Esophagus squamous epithelium (tissue), 4 donors: ENCODE data around the gene BCL2.

ENCODE experiments used
- POLR2A ChIP-seq, 4 donors: fragments of 450-650 bp; IDR thresholded peaks; one replicate each; pipeline ENCODE4 v1.6.1; 2017; ENCODE audit warnings: antibody characterized with exemption in 4 of 4, mild to moderate bottlenecking in 4 of 4, moderate library complexity in 3 of 4
- TF ChIP-seq, protein P1 (sequence below), 6 experiments: fragments of 450-650 bp in 4 of 6; fragments of 200-600 bp in 2 of 6; sonication (generic) in 2 of 6; IDR thresholded peaks; one replicate each; pipeline ENCODE4 v1.5.1; 2016 to 2019; ENCODE audit warnings: antibody characterized with exemption in 6 of 6, mild to moderate bottlenecking in 4 of 6, moderate library complexity in 4 of 6

DNA sequence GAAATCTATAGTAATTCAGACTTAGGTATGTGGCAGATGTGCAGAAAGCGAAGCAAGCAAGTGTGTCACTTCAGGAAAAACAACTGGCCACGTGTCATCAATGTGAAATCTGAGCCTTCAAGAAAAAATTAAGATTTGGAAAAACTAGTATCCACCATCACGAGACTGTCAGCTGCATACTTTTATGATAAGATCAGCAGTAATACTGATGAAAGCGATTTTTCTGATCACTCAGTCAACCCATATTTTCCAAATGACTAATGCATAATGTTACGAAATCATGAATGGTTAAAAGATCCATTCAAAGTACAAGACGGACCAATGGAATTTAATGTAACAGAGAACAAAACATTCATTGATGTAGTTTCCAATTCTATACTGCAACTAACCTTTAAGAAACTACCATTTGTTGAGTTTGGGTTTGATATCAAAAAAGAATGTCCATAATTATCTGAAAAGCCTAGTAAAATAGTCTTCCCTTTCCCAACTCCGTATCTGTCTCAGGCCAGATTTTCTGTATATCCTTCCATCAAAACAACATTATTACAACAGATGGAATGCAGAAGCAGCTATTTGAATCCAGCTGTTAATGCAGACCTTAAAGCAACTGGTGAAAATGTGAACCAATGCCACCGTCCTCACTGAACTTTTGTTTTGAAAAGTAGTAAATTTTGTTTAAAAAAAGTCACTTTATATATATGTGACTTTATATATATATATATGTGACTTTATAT, 17.0 kb upstream of the BCL2 start:
- TF ChIP-seq, protein P1, sequence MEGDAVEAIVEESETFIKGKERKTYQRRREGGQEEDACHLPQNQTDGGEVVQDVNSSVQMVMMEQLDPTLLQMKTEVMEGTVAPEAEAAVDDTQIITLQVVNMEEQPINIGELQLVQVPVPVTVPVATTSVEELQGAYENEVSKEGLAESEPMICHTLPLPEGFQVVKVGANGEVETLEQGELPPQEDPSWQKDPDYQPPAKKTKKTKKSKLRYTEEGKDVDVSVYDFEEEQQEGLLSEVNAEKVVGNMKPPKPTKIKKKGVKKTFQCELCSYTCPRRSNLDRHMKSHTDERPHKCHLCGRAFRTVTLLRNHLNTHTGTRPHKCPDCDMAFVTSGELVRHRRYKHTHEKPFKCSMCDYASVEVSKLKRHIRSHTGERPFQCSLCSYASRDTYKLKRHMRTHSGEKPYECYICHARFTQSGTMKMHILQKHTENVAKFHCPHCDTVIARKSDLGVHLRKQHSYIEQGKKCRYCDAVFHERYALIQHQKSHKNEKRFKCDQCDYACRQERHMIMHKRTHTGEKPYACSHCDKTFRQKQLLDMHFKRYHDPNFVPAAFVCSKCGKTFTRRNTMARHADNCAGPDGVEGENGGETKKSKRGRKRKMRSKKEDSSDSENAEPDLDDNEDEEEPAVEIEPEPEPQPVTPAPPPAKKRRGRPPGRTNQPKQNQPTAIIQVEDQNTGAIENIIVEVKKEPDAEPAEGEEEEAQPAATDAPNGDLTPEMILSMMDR (IDR thresholded peaks at IDR 0.05) = no peak
- TF ChIP-seq POLR2A (IDR thresholded peaks at IDR 0.05) = no peak
